Measurements from ENCODE around the gene POLR1F. TPM values are rescaled to one million over a fixed set of nuclear protein-coding genes. Genes with fewer than 3 reads are reported as not detected.
A peak's percentile ranks its signal among the peaks of the same experiment; 100 is the strongest.

The POLR1F gene
- total RNA-seq (2014; rRNA removed; shearing (Covaris generic)), result 47.3 and 53.5 TPM in 2 replicates

GRCh38 chr7:19708397-19709248, at the start of gene POLR1F:
TSS of gene POLR1F (minus strand) at chr7:19709037. CDS start at chr7:19709016, 21 bp downstream.
- peak; percentile 93 to 98 for DNase-seq
- Histone ChIP-seq H3K9me3 (replicated peaks) (no peaks in the 10 kb centered on the region), H3K27ac (peak within 1 kb of the TSS; percentile 56), H3K4me3 (peak within 1 kb of the TSS; percentile 89), H3K36me3 (peaks cover 4% of the 10 kb centered on the region; the same call in 1 of the 2 replicates), H3K27me3 (no peaks in the 10 kb centered on the region), H3K4me1 (peaks cover 3% of the 10 kb centered on the region; the same call in 1 of the 2 replicates)

- DNase-seq, result peak in 1 of 2 experiments; percentile 77
- no peaks in the 10 kb centered on the region for H3K36me3 ChIP-seq
Measured at GRCh38 chr7:19754521-19755116, 45.8 kb upstream of the POLR1F start.

GRCh38 chr7:19752020-19752419, 43.2 kb upstream of the POLR1F start:
- no peak overlapping the region for H3K27ac ChIP-seq
- H3K4me1 ChIP-seq, result peaks cover 6% of the 10 kb centered on the region; the same call in 1 of the 2 replicates
- H3K27me3 ChIP-seq, result no peaks in the 10 kb centered on the region
- H3K36me3 ChIP-seq, result no peaks in the 10 kb centered on the region
- H3K4me3 ChIP-seq, result no peak overlapping the region
- no peaks in the 10 kb centered on the region for H3K9me3 ChIP-seq (replicated peaks)
- no peak for DNase-seq

More at GRCh38 chr7:19754521-19755116, 45.8 kb upstream of the POLR1F start:
- H3K4me1 ChIP-seq, result no peaks in the 10 kb centered on the region
- no peaks in the 10 kb centered on the region for H3K27me3 ChIP-seq
- H3K9me3 ChIP-seq (replicated peaks), result no peaks in the 10 kb centered on the region
- no peak overlapping the region for H3K27ac ChIP-seq
- no peak overlapping the region for H3K4me3 ChIP-seq

DNA sequence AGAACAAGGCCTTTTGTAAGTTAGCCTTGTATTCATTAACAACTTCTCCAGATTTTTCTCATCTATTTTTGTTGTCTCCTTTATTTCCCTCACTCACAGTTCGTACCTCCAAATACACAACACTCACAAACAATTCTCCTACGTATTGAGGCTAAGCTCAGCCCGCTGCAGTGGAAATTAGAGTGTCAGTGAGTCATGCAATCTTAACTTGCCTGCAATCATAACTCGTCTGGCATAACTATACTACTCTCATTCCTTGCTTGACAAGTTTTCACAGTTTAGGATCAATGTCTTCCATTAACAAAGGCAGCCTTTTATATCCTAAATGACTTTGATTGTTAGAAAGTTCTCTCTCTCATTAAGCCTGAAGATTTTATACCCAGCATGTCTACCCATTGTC, 40.8 kb upstream of the POLR1F start:
- H3K27ac ChIP-seq, result no peak overlapping the region
- H3K9me3 ChIP-seq (replicated peaks), result no peaks in the 10 kb centered on the region
- no peak for DNase-seq
- no peak overlapping the region for H3K4me3 ChIP-seq
- H3K4me1 ChIP-seq, result peaks cover 6% of the 10 kb centered on the region; the same call in 1 of the 2 replicates
- no peaks in the 10 kb centered on the region for H3K36me3 ChIP-seq
- H3K27me3 ChIP-seq, result no peaks in the 10 kb centered on the region

- H3K27me3 ChIP-seq, result no peaks in the 10 kb centered on the region
Measured at GRCh38 chr7:19747740-19748339, 39.0 kb upstream of the POLR1F start.

GRCh38 chr7:19744075-19744474, 35.2 kb upstream of the POLR1F start:
- Histone ChIP-seq H3K27ac (no peak overlapping the region), H3K36me3 (no peaks in the 10 kb centered on the region), H3K4me1 (peaks cover 6% of the 10 kb centered on the region; the same call in 1 of the 2 replicates), H3K27me3 (no peaks in the 10 kb centered on the region), H3K4me3 (no peak overlapping the region), H3K9me3 (replicated peaks) (no peaks in the 10 kb centered on the region)
- no peak for DNase-seq

More at GRCh38 chr7:19747740-19748339, 39.0 kb upstream of the POLR1F start:
- no peak overlapping the region for H3K27ac ChIP-seq
- H3K4me1 ChIP-seq, result peaks cover 6% of the 10 kb centered on the region; the same call in 1 of the 2 replicates
- peak; percentile 4 to 75 for DNase-seq
- H3K9me3 ChIP-seq (replicated peaks), result no peaks in the 10 kb centered on the region
- no peaks in the 10 kb centered on the region for H3K36me3 ChIP-seq
- H3K4me3 ChIP-seq, result no peak overlapping the region

- H3K9me3 ChIP-seq (replicated peaks), result no peaks in the 10 kb centered on the region
- H3K27me3 ChIP-seq, result no peaks in the 10 kb centered on the region
- H3K27ac ChIP-seq, result no peak overlapping the region
- DNase-seq, result no peak
- H3K4me3 ChIP-seq, result no peak overlapping the region
- no peaks in the 10 kb centered on the region for H3K36me3 ChIP-seq
- H3K4me1 ChIP-seq, result no peaks in the 10 kb centered on the region
Measured at GRCh38 chr7:19728716-19729115, 19.9 kb upstream of the POLR1F start.

DNA sequence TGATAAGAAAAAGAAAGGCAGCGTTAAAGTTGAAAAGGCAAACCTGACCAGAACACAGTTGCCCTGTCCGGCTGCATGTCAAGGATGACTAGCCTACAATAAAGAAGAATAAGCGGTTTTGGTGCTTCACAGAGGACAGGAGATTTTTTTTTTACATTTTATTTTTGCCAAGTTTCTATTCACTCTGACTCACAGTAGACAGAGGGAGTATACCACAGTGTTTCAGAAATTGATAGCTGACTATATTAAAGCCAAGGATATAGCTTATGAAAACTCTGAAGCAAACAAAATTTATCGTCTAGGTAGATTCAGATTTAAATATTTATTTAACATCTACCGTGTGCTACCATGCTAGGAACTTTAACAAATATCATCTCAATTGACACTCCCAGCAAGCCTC, 16.9 kb upstream of the POLR1F start:
- Histone ChIP-seq H3K9me3 (replicated peaks) (no peaks in the 10 kb centered on the region), H3K4me1 (no peaks in the 10 kb centered on the region), H3K36me3 (no peaks in the 10 kb centered on the region), H3K4me3 (no peak overlapping the region), H3K27ac (no peak overlapping the region), H3K27me3 (no peaks in the 10 kb centered on the region)
- DNase-seq, result no peak

DNA sequence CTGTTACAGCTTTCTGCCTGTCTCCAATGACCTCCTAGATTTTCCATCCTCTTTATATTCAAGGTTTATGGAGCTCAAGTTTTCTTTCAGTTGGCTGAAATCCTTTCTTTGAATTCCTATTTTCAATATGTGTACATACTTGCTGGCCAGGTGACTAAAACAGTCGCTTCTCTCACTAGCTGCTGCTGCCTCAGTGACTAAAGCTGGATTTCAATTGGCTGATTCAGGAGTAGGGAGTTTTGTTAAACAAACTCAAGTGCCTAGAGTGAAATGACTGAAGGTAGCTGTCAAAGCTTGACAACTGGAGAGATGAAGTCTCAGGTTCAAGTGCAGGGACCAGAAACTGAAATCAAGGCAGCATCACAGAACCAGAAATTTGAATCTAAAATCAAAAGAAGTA, 6.7 kb upstream of the POLR1F start:
- H3K27me3 ChIP-seq, result no peaks in the 10 kb centered on the region
- no peak for DNase-seq

DNA sequence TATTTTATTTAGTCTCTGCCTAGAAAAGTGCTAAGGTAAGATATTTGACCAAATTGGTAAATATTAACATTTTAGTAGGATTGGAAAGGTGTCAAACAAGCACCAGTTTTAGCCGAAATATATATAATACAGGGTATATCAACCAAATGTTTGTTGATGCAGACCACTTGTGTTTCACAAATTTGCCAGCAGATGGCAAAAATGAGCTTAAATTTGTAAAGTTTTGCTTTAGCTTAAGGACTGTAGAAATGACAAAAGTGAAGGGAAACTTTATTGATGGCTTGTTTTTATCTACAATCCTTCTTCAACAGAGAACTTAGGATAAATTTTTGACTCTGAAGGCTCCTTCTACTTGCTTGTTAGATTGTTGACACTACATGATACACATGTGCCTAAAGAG, 4.8 kb upstream of the POLR1F start:
- H3K4me3 ChIP-seq, result no peak overlapping the region
- no peak overlapping the region for H3K27ac ChIP-seq
- no peaks in the 10 kb centered on the region for H3K9me3 ChIP-seq (replicated peaks)
- no peaks in the 10 kb centered on the region for H3K27me3 ChIP-seq
- peaks cover 3% of the 10 kb centered on the region; the same call in 1 of the 2 replicates for H3K4me1 ChIP-seq
- DNase-seq, result peak; percentile 21 to 80
- no peaks in the 10 kb centered on the region for H3K36me3 ChIP-seq

More for the DNA sequence above, 6.7 kb upstream of the POLR1F start:
- H3K27ac ChIP-seq, result no peak overlapping the region
- no peaks in the 10 kb centered on the region for H3K36me3 ChIP-seq
- H3K4me3 ChIP-seq, result no peak overlapping the region
- no peaks in the 10 kb centered on the region for H3K4me1 ChIP-seq
- no peaks in the 10 kb centered on the region for H3K9me3 ChIP-seq (replicated peaks)

DNA sequence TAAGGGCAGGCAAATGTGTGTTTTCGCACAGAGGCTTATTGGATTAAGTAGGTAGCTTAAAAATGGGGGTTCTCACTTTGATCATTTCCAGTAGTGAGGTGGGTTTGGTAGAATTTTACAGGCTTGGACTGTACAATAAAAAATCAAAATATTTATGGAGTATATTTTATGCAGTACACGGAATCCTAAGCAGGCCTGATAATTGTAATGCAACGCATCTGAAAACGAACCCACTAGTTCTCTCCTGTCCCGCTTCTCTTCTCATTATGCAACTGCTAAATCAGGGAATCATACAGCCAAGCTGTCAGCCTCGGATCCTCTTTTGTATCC, 377 bp upstream of the POLR1F start:
- peaks cover 3% of the 10 kb centered on the region; the same call in 1 of the 2 replicates for H3K4me1 ChIP-seq
- peak overlapping the region; percentile 89 for H3K4me3 ChIP-seq
- 0 out of 2 replicates have a peak, but pooled peaks cover under 1% of the 10 kb centered on the region for H3K36me3 ChIP-seq

DNA sequence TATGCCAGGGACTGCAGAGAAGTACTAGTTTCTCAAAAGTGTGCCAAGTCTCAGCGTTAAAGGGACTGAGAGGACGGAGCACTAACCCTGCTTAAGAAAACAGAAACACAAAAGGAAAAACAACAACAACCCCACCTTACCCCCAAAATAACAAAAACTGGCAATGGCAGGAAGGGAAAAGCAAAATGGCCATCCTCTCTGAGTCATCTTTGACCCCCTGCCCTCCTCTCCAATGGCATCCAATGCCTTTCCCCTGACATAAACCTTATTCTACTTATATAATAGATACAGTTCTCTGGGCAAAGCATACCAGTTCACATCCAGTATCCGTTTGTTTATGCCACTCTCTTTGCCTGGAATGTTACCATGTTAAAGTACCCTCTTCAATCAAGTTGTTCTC, 1.6 kb downstream of the POLR1F start:
- Histone ChIP-seq H3K27me3 (no peaks in the 10 kb centered on the region), H3K4me1 (peaks cover 3% of the 10 kb centered on the region; the same call in 1 of the 2 replicates), H3K9me3 (replicated peaks) (no peaks in the 10 kb centered on the region), H3K4me3 (no peak overlapping the region), H3K27ac (no peak overlapping the region), H3K36me3 (peaks cover 13% of the 10 kb centered on the region)
- no peak for DNase-seq

More for the DNA sequence above, 377 bp upstream of the POLR1F start:
- Histone ChIP-seq H3K27ac (peak overlapping the region; percentile 56), H3K9me3 (replicated peaks) (no peaks in the 10 kb centered on the region), H3K27me3 (no peaks in the 10 kb centered on the region)
- DNase-seq, result no peak

DNA sequence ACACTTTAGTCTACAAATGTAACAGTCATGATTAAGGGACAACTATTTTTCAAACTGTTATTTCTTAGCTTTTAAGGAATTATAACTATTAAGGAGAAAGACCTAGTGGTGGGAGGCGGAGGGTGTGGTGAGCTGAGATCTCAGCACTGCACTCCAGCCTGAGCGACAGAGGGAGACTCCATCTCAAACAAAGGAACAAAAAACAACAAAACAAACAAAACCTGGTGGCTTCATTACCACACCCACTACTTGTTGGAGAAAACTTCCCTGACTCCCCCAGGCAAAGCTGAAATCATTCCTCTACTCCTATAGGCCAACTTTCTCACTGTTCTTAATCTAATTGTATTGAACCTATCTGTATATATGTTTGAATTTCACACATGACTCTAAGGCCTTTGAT, 3.2 kb downstream of the POLR1F start:
- H3K27me3 ChIP-seq, result no peaks in the 10 kb centered on the region
- no peak for DNase-seq
- H3K27ac ChIP-seq, result no peak overlapping the region
- H3K4me3 ChIP-seq, result no peak overlapping the region
- H3K4me1 ChIP-seq, result peaks cover 3% of the 10 kb centered on the region; the same call in 1 of the 2 replicates
- H3K9me3 ChIP-seq (replicated peaks), result no peaks in the 10 kb centered on the region
- peaks cover 19% of the 10 kb centered on the region for H3K36me3 ChIP-seq

GRCh38 chr7:19701471-19701870, 7.4 kb downstream of the POLR1F start:
- Histone ChIP-seq H3K4me3 (no peak overlapping the region), H3K36me3 (peaks cover 40% of the 10 kb centered on the region), H3K4me1 (no peaks in the 10 kb centered on the region), H3K27me3 (no peaks in the 10 kb centered on the region), H3K27ac (no peak overlapping the region), H3K9me3 (replicated peaks) (no peaks in the 10 kb centered on the region)
- no peak for DNase-seq

GRCh38 chr7:19700936-19701335, 7.9 kb downstream of the POLR1F start:
- Histone ChIP-seq H3K4me3 (no peak overlapping the region), H3K4me1 (no peaks in the 10 kb centered on the region), H3K27me3 (no peaks in the 10 kb centered on the region), H3K9me3 (replicated peaks) (no peaks in the 10 kb centered on the region), H3K27ac (no peak overlapping the region), H3K36me3 (peaks cover 40% of the 10 kb centered on the region)
- DNase-seq, result no peak
